ENCODE measurements around the gene DCP1B.

DCP1B gene

DNA sequence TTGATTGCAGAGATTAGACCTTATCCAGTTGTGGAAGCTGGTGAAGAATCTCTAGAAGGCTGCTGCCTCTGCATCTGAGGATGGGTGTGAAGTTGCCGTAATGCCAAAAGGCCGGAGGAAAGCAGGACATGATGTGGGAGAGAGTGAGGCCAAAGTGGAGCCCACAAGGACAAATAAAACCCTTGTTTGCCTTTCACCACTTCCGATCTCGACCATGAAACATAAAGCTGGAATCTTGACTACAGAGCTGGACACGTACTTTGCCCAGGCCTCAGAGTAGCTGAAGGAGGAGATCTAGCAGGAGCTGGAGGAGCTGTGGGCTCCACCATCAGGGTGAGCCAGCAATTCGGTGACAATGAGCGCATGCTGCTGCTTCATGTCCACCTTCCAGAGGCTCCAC, 43.5 kb upstream of the DCP1B start:
- no peak for DNase-seq (ENCODE audit: low spot score)
- in situ Hi-C loops (cut with MboI; ENCODE audit: low pct_unique_long_range_greater_than_20kb, low sequenced_read_pairs, unreplicated experiment): no loop called here
- no peak for TF ChIP-seq CTCF (IDR thresholded peaks at IDR 0.05; ENCODE audit: extremely low read depth, insufficient read depth, missing control alignments)

- in situ Hi-C loops (cut with MboI; ENCODE audit: low pct_unique_long_range_greater_than_20kb, low sequenced_read_pairs, unreplicated experiment): no loop called here
- no peak for TF ChIP-seq CTCF (IDR thresholded peaks at IDR 0.05; ENCODE audit: extremely low read depth, insufficient read depth, missing control alignments)
- no peak for DNase-seq (ENCODE audit: low spot score)
Measured at GRCh38 chr12:2046957-2047356, 42.7 kb upstream of the DCP1B start.

DNA sequence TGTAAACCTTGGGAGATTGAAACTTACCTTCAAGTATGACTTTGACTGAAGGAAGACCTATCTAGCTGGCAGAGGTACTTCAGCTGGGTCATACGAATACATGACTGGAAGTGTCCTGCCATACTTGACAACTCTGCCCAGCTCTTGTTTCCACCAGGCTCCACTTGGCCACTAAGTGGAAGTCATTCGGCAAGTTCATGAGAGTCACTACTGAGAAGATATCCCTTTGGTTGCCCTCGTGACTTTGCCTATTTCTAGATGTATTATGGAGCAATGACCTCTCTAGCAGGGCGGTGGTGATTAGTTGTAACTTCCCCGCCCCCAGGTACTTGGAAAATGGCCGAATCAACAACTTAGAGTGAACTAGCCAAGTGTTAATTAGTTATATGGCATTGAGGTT, 39.9 kb upstream of the DCP1B start:
- no peak for TF ChIP-seq CTCF (IDR thresholded peaks at IDR 0.05; ENCODE audit: extremely low read depth, insufficient read depth, missing control alignments)
- no peak for DNase-seq (ENCODE audit: low spot score)
- in situ Hi-C loops (cut with MboI; ENCODE audit: low pct_unique_long_range_greater_than_20kb, low sequenced_read_pairs, unreplicated experiment): no loop called here

- in situ Hi-C loops (cut with MboI; ENCODE audit: low pct_unique_long_range_greater_than_20kb, low sequenced_read_pairs, unreplicated experiment): no loop called here
- TF ChIP-seq CTCF (IDR thresholded peaks at IDR 0.05; ENCODE audit: extremely low read depth, insufficient read depth, missing control alignments): no peak
- DNase-seq (ENCODE audit: low spot score): no peak
Measured at GRCh38 chr12:2043054-2043453, 38.8 kb upstream of the DCP1B start.

- no peak for DNase-seq (ENCODE audit: low spot score)
- in situ Hi-C loops (cut with MboI; ENCODE audit: low pct_unique_long_range_greater_than_20kb, low sequenced_read_pairs, unreplicated experiment): no loop called here
- TF ChIP-seq CTCF (IDR thresholded peaks at IDR 0.05; ENCODE audit: extremely low read depth, insufficient read depth, missing control alignments): no peak
Measured at GRCh38 chr12:2039034-2039433, 34.8 kb upstream of the DCP1B start.

DNA sequence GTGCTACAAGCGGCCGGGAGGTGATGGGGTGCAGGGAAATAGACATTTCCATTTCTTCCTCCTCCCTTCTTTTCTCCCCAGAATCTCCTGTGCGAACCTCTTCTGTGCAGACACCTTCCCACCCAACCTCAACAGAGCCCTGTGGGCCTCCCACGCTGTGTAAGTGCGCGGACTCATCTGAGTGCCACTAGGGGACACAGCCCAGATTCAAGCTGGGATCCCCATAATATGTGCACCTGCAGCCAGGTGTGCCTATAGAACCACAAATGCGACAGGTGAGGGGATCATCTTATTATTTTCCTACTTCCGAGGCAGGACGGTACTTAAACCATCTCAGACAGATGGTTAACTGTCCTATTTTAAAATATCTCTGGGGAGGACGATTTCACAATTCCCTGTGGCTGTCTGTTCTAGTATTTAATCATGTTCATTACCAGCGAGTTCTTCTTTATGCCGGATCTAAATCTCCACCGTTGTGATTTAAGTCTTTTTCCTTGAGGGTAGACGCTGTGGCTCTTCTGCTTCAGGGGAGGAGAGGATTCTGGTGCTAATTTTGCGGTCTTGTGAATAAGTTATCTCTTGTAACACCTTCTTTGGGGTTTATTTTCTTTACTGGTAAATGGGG, 31.3 kb upstream of the DCP1B start:
- DNase-seq (ENCODE audit: low spot score): no peak
- in situ Hi-C loops (cut with MboI; ENCODE audit: low pct_unique_long_range_greater_than_20kb, low sequenced_read_pairs, unreplicated experiment): no loop called here

More for the DNA sequence above, 31.3 kb upstream of the DCP1B start:
- TF ChIP-seq CTCF (IDR thresholded peaks at IDR 0.05; ENCODE audit: extremely low read depth, insufficient read depth, missing control alignments): no peak
